GM21717 (cell line): ENCODE results near the gene DLGAP1.

Experiments
- ATAC-seq: cut with Tn5 transposase; IDR thresholded peaks from one replicate; pipeline ENCODE4 v1.9.1; 2021; ENCODE audit warnings: mild to moderate bottlenecking, moderate library complexity; ENCODE audit not compliant: unreplicated experiment

DLGAP1 gene

DNA sequence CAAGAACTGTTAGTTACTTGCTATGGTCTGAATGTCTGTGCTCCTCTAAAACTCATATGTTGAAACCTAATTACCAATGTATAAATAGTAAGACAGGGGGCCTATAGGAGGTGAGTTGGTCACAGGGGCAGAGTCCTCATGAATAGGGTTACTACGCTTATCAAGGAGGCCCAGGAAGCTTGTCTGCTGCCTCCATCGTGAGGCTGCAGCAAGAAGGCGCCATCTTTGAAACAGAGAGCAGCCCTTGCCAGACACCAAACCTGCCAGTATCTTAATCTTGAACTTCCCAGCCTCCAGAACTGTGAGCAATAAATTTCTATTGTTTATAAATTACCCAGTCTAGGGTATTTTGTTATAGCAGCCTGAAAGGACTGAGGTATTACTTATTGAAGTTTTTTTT lies 926.0 kb downstream of the DLGAP1 start:
- no peak for ATAC-seq

DNA sequence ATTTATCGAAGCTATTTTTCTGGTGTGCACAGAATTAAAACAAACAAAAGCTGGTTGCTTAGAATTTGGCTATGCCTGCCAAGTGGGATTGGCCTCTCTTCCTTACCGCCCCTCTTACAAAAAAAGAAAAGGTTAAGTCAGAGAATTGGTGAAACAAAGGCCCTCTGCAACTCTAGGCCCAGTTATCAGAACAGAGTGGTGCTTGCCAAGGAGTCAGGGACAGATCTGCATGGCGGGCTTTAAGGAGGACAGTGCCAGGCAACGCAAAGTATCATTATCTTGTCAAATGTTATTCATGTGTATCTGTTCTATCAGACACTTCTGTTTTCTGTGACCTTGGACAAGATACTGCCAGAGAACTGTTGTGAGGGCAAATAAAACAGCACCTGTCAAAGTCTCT lies 926.9 kb downstream of the DLGAP1 start:
- ATAC-seq, result no peak

DNA sequence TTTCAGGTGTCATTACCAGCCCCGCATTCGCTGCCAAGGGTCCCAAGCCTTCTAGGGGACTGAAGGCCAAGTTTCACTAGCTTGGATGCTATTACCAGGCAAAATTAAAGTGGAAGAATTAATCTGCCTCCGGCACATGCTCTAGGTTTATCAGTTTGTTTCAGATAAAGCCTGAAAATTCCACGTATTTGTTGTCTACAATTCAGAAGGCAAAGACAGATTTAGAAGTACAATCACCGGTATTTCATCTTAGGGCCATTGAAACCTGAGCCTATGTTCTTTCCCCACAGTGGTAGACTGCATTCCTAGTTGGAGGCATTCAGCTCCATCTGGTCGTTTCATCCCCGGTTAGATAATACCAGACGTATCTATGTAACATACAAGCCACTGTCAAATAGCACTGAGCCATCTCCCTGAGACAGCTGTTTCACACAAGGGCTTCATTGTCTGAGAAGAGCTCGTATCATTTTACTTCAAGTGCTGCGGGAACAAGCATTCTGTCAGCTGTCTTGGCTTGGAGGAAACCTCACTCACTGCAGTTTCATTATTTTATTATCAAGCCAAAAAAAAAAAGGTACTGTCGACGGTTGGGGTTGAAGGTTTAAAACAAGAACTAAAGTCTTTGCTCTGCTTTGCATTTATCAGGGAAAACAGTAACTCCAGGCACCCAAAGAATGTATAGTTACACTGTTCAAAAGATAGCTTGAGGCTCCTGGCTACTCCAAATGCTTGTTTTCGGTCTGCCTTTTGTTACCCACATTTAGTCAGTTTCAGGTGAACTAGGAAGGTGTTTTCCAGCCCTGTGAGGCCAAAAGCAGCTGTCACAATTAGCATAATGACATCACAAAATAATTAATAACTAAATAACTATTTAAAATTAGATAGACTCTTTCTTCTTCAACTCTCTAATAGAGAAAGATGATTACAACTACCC lies 928.4 kb downstream of the DLGAP1 start:
- peak; percentile 51 for ATAC-seq

DNA sequence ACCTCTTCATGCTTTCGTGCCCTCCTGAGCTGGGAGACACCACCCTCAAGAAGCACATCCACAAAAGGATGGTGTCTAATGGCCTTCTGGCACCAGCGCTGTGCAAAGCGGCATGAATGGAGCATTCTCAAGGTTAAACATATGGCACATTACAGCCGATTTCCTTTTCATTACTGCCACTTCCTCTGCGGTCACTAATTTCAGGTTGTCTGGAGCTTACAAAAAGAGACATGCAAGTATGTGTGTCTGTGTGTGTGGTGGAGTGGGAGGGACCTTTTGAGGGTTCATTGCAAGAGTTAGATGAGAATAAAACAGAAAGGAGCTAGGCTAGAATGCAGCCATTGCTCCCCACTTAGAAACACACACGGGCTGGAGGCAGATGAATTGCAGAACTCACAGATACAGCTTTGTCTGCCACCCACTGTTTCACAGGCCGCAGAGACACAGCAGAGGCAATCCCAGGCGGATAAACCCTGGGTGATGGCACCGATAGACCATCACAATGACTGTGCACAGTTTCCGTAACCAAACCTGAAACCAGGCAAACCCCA lies 929.2 kb downstream of the DLGAP1 start:
- peak; percentile 71 for ATAC-seq

DNA sequence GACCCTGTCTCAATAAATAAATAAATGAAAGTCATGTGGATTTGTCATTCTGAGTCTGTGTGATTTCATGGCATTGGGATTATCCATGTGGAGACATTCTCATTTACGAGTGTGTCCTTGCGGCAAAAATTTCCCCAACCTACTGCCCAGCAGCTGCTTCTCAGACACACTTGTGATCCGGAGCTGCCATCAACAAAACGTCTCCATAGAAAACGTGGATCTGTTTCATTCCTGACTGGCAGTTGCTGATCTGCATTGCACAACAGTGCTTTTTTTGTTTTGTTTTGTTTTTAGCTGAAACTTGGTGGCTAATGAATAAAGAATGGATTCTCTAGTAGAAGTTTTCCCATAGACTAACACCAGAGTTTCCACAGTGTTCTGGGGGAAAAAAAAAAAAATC lies 930.4 kb downstream of the DLGAP1 start:
- ATAC-seq, result no peak

DNA sequence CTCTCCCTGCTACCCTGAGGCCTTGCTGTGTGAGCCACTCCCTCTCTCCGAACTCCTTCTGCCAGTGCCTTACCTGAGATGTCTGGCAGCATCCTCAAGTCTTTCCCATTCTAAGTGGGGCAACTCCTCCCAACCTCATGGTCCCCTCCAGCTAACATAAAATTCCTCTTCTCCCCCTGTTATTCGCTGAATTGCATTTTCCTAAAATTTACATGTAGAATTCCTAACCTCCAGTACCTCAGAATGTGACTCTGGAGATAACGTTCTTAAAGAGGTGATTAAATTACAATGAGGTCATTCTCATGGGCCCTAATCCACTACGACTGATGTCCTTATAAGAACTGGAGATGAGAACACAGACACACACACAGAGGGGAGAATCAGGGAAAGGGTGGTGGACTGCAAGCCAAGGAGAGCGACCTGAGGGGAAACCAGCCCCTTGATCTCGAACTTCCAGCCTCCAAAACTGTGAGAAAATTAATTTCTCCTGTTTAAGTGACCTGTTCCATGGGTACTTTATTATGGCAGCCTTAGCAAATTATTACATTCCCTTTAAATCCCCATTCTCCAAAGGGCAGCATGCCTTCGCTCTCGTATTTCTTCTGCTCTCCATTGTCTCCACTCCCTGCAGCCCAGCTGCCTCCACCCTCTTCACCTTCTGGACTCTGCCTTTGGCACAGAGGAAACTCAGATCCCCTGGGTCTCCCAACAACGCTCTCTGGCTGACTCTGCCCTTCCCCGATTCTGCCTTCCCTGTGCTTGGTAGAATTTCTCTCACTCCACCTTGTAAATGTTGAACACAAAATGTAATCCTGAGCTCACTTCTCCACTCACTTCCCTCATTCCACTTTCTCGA lies 934.6 kb downstream of the DLGAP1 start:
- no peak for ATAC-seq

DNA sequence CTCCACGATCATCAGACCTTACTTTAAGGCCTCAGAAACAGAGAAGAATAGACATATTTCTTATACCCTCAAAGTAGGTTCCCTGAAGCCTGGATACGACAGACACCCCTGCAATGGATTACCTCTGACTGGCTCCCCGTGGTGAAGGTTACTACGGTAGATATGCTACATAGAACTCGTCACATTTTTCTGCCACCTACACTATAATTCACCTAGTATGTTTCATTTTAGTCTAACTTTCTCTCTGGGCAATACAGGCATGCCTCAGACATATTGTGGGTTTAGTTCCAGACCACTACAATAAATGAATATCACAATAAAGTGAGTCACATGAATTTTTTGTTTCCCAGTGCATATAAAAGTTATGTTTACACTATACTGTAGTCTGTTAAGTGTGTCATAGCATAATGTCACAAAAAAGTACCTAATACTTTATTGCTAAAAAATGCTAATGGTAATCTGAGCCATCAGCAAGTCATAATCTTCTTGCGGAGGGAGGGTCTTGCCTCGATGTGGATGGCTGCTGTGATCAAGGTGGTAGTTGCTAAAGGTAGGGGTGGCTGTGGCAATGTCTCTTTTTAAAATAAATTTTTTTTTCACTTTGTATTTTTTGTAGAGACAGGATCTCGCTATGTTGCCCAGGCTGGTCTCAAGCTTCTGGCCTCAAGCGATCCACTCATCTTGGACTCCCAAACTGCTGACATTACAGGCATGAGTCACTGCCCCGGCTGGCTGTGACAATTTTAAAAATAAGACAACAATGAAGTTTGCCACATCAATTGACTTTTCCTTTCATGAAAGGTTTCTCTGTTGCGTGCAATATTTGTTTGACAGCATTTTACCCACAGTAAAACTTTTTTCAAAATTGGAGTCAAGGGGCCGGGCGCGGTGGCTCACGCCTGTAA lies 940.5 kb downstream of the DLGAP1 start:
- ATAC-seq, result no peak

DNA sequence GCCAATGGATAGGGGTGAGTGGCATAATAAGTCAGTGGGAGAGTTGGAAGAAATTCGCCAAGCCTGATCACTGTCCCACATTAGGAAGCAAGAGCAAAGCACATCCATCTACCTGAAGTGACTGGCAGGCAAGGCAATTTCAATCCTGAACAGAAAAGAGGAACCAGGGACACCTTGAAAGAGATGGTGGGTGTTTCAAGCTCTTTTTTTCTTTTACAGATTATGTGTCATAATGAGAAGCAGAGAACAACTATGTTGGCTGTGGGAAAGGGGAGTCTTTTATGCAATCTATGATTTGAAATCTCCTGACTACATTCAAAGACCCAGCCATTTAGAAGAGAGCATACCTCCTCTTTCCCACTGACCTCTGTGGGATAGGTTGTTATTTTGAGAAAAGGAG lies 941.6 kb downstream of the DLGAP1 start:
- peak; percentile 81 for ATAC-seq

DNA sequence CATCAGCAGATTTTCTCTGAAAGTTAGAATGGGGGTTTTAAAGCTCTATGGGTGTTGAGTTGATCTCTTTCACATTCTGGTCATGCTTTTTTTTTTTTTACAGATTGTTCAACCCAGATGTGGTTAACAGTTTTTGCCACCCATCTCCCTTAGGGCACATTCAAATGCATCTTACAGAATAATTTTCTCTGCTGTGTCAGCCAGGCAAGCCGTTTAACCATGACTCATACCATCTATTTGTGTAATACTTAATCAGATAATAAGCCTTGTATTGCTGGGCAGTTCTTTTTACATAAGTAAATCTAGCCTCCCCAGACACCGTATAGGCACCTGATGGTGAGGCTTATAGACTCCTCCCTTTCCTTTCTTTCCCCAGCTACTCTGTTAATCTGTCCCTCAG lies 943.1 kb downstream of the DLGAP1 start:
- no peak for ATAC-seq

DNA sequence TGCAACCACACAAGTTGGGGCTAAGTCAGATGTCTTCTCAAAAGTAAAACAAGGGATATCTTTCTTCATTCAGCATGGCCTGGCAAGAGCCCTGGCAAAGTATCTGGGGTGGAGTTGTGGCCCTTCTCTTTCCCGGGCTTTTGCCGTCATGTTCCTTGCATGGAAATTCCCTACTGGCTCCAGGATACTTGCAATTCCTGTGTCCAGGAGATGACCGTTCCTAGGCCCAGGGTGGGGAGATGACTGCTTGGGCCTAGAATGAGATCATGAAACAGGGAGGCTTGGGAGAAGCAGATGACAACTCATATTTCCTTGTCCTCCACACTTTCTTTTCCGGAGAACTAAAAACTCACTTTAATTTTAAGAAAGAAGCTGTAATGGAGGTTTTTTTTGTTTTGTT lies 944.2 kb downstream of the DLGAP1 start:
- no peak for ATAC-seq

DNA sequence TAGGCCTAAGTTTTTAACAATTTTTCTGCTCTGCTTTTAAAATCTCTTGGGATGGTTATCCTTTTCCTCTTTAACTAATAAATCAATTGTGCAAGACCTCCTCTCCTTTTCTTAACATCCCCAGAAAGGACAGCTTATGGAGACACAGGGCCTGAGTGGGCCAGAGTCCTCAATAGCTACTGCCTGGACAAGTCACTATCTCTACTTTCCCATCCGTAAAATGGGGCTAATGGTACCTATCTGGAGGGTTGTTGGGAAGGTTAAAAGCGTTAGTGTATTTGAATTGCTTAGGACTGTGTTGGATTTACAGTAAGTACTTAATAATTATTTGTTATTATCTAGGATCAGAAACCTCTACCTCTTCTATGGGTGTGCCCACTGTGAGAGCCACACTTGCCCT lies 945.1 kb downstream of the DLGAP1 start:
- no peak for ATAC-seq

DNA sequence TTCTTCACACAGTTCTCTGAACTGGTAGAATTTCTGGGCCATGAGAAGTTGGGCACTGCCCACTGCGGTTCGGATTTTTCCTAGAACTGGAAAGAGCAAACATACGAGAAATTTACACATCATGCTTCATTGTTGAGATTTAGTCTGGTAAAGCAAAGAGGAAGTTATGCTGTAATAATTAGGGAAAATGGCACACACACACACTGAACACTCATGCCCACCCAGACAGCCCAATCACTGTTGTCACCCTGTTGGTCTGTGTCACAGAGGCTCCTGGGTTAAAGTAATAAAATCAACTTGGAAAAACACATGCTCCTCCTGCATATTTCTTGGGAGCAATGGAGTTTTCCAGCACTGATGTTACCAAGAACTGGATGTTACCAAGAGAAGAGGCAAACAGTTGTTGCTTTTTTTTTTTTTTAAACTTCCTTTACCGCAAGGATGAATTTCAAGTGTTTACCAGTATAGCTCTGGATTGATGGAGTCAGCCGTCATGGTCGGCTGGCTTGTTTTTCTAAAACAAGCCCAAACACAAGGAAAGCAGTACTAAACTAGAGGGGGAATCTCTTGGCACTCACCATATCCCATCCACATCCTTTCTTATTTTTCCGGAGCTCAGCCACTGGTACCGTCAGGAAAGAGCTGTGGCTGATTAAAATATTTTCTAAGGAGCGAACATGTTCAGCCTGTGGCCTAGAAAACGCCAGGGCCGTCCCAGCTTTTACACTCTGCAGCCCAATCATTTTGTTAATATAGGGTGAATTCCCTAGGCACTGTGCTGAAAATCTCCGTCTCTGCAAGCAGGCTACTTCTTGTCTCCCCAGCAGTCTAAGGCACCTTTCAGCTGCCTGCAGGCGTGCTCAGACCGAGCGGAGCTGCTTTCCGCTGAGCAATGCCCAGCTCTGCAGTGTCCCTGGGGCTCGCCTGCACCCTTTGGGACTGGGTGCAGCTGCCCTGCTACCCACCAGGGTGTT lies 946.2 kb downstream of the DLGAP1 start:
- no peak for ATAC-seq

DNA sequence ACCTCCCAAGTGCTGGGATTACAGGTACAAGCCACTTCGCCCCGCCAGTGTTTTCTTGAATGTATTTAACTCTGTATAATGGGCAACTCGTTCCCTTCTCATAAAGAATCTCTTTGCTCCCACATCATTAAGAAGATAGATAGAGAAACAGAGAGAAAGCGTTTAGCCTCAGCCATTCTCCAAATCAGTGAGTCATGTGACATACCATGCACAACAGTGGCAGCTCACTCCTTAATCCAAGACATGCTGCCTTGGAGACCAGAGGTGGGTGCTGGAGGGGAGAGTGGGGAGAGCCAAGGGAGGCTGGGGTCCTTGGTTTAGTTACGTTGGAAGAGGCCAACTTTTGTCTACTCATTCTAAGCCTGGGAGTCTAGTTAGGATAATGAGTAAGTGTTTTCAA lies 950.5 kb downstream of the DLGAP1 start:
- ATAC-seq, result no peak

DNA sequence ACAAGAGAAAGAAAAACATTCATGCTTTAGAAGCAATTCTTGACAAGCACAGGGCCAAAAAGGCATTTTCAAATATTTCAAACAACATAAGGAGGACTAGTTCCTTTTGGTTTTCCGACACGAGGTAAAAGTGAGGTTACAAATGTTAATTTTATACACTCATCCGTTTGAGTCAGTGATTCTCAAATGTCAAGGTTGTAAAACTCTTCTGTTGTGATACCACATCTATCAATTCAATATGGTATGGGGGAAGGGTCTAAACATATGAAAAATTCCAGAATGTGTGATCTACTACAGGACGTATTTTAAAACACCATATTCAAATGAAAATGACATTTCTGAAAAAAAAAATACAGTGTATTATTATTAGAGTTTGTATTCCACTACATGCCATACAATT lies 952.5 kb downstream of the DLGAP1 start:
- ATAC-seq, result no peak

DNA sequence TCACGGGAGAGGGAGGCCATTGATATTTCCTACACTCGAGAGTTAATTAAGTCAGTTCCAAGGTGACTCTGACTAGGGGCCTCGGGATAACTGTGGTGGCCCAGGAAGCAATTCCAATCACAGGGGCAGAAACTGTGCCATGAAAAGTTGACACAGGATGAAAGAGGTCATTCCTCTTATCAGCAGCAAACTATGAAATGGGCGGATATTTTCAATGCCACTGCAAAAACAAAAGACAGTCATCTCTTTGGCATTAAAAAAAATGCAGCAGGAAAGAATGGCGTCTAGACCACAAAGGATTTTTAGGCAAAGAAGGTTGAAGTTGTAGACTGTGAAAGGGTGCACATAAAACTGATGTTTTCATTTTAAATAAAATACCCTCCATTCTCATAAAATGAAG lies 955.1 kb downstream of the DLGAP1 start:
- no peak for ATAC-seq

DNA sequence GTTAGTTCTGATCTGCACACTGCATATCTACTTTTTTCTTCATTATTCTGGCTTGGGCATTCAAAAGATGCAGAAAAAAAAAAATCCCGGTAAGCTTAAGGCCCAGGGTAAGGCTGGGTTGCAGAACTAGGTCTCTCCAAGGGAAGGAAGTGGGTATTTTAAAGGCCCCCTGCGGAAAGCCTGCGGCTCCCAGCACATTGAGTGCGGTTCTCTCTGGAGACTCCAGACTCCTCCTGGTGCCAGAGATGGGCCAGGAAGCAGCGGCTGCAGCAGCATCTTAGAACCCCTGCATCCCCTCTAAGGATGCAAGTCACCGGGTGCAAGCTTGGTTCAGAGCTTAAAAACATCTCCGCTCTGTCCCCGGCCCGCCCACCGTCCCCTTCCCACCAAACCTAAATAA lies 955.6 kb downstream of the DLGAP1 start:
- ATAC-seq, result no peak

DNA sequence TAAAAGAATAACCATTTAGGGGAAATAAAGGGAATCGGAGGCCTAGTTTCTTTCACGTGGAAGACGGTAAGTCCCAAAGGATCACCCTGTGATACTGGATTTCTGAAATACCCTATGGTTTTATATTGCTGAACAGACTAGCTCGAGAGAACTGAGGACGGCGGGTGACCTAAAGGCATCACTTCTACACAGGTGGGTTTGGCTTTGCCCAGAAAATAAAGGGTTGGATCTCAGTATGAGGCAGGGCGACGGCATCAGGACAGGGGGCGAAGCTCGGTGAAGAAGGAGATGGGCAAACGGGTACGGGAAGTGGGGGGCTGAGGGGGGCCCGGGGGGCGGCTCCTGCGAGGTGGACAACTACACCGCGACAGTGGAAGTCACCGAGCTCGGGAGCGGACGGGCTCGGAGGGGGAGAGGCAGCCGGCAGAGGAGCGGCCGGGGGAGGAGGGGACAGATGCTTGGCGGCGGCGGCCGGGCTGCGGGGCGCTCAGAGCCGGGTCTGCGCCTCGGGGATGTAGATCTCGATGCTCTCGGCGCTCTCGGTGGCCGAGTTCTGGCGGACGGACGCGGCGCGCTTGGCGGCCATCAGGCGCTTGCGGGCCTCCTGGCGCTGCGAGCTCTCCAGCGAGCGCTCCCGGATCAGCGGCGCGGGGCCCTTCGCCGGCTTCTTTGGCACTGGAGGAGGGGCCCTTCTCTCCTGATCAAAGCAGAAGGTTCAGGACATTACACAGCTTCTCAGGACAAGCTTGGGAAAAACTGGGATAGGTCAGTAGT lies 956.2 kb downstream of the DLGAP1 start:
- no peak for ATAC-seq

DNA sequence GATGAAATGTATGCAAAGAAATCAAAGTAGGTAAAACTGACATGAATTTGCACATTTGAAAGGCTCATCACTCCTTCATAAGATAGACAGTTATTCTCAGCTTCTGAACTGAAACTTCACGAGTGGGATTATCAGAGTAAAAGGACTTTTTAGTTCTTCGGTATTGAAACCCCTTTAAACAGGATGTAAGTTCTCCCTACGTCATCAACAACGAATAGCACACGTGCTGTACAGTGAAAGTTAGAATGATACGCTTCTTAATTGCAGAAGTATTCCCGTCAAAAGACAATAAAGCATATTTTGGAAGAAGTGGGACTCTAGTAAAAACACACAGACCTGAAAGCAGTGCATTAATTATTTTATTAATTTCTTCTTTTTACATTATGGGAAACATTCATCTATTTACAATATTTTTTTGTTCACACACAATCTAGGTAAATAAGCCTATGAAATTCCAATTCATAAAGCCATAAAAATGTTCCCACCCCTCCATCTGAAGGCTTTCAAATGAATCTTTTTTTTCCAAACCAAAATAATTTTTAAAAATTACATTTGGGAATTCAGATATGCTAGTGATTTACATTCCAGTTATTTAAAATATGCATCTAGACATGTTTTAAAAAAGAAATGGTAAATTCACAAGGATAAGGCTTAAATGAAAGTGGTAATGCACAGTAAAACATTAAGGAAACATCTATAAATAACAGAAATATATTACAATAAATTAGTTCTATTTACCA lies 959.2 kb downstream of the DLGAP1 start:
- ATAC-seq, result no peak
